Middle frontal gyrus (tissue), 1 donor: Measurements from ENCODE around the gene C11orf21.

ENCODE experiments used
- DNase-seq: peaks from one replicate; pipeline ENCODE4 v3.0.0-alpha.2; 2015; ENCODE audit warnings: low spot score; ENCODE audit errors: extremely low spot score

Gene C11orf21

DNA sequence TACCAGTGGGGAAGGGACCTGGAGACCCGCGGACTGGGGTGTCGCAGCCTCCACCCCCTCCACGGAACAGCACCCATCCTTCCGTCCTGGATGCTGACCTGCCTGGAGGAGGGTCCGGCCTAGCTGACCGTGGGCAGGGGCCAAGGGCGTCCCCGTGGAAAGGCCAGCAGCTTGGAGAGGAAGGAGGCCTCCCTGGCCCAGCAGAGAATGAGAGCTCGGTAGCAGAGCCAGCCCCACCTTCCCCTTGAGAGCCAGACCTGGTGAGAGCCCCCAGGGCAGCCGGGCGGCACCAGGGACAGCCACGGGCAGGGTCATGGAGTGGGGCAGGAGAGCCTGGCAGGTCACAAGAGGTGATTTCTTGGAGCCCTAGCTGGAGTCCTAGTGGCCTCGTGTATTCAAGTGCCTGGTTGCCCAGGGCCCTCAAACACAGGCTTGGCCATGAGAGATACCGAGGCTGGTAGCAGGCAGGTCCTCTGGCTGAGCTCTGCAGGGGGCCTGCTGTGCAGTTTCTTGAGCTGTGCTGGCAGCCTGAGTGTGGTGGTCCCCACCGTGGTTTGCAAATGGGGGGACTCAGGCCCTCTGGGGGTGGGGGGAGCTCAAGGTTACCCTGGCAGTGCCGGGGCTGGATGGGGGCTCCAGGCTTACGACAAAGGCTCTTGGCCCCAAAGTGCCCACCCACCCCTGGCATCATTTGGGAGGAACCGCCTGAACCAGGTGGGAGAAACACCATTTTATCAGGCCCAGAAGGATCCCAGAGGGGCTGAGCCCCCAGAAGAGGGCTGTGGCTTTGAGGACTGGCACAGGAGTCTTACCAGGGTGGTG, 7.7 kb upstream of the C11orf21 start:
- DNase-seq, result no peak

DNA sequence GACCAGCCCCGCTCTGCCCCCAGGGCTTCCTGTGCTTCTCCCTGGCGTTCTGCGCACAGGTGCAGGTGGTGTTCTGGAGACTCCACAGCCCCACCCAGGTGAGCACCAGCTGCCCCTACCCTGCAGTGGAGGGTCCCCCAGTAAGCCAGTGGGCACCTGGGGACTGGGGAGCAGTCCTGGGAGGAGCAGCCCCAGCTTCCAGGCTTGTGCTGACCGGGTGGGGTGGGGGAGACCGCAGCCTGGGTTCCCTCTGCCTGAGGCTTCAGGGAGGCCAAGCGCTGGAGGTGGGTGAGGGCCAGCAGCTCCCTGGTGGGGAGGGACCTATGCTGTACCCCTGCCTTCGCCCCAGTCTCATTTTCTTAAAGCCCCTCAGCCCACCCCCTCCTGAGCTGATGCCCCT, 7.0 kb upstream of the C11orf21 start:
- no peak for DNase-seq

DNA sequence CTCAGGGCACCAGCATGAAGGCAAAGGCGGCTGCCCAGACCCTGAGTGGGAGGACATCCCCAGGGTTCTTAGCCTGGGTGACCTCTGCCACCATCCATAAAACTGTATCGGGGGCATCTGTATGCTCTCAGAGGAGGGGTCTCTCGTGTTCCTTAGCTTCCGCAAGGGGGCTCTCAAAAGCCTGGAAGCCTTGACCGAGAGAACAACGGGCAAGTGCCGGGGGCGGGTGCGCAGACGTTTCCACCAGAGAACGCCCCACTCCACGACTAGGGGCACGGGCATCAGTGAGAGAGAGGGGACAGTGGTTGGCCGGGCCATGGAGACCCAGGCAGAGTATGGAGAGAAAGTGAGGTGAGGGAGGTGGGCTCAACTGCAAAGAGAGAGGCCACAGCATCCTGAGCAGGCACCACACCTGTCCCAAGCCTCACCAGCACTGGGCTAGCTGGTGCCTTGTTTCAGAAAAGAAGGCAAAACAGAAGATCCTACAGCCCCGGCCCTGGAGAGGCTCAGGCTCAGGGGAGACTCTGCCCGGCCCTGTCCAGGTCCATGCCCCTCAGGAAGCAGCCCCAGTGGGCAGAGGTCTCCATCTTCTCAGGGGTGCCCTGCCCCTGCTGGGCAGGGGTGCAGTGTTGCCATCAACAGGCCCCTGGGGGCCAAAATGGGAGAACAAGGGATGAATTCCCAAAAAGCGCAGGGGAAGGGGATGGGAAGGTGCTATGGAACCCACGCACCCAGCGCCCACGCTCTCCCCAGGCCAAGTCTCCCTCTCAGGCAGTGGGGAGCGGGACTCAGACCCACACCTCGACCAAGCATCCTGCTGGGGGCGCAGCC, 6.0 kb upstream of the C11orf21 start:
- DNase-seq, result no peak

DNA sequence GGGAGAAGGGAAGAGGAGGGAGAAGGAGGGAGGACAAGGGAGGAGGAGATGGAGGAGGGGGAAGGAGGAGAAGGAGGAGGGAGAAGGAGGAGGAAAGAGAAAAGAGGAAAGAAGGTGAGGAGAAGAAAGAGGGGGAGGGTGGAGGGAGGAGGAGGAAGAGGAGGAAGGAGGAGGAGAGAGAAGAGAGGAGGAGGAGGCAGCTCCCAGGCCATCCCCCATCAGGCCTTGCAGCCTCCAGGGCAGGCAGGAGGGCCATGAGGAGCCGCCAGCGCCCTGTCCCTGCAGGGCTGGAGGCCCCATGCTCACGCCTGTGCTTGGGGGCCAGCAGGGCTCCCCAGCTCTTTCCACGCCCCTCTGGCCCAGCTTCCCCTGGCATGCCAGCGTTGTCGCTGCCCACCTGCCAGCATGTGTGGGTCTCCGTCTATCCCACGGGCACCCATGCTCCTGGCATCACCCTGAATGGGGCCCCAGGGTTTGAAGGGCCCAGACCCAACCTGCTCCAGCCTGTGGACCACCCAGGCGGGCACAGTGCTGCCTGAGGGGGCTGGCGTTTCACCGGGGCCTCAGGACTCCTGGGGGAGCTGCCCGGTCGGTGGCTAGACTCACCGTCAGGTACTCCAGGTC, 5.3 kb upstream of the C11orf21 start:
- no peak for DNase-seq

- no peak for DNase-seq
Observed at GRCh38 chr11:2306452-2306823, 4.7 kb upstream of the C11orf21 start.

DNA sequence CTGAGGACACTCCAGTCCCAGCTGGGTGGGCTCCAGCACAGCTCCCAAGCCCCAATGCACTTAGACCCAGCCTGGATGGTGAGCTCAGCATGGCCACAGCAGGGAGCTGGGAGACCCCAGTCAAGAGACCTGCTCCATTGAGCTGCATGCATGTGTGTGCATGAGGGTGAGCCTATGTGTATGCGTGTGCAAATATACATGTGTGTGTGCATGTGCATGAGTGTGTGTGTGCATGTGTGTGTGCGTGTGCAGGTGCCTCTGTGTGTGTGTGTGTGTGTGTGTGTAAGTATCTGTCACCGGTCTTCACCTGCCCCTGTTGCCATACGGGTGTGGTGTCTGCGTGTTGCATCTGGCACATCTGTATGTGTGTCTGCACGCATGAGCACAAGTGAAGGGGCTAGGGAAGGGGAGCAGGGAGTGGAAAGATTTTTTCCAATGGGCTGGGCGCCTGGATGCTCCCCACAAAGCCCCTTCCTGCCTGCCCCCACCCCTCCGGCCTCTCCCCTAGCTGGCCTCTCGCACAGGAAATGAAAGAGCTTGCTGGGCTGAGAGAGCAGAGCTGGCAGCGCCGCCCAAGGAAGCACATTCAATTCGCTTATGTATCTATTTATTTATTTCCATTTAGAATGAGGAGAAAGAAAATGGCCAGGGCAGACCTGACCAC, 4.2 kb upstream of the C11orf21 start:
- DNase-seq, result no peak

DNA sequence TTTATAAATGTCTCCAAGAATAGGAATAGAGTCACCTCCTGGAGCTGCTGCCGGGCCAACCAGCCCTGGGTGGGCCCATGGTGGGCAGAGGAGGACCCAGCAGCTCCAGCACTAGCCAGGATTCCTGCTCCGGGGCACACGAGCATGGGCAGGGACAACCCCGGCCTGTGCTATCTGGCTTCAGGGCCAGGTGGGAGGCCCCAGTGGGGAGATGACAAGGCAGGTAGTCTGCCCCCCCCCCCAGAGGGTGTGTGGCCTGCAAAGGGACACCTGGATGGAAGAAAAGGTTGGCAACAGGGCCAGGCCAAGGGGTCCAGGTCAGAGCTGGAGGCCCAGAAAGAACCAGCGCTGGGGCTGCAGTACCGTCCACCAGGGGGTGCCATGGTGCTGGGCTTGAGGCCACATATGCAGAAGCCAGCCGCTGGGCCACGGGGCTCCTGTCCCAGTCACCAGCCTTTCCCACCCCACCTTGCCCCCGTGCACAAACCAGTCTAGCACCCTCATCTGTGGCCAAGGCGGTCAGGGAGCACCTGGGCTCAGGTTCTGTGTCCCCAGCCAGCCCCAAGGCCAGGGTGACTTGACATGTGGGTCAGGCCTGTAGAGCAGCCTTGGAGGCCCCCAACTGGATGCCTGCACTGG, 3.5 kb upstream of the C11orf21 start:
- DNase-seq, result no peak

- DNase-seq, result no peak
Observed at GRCh38 chr11:2304506-2305139, 2.9 kb upstream of the C11orf21 start.

DNA sequence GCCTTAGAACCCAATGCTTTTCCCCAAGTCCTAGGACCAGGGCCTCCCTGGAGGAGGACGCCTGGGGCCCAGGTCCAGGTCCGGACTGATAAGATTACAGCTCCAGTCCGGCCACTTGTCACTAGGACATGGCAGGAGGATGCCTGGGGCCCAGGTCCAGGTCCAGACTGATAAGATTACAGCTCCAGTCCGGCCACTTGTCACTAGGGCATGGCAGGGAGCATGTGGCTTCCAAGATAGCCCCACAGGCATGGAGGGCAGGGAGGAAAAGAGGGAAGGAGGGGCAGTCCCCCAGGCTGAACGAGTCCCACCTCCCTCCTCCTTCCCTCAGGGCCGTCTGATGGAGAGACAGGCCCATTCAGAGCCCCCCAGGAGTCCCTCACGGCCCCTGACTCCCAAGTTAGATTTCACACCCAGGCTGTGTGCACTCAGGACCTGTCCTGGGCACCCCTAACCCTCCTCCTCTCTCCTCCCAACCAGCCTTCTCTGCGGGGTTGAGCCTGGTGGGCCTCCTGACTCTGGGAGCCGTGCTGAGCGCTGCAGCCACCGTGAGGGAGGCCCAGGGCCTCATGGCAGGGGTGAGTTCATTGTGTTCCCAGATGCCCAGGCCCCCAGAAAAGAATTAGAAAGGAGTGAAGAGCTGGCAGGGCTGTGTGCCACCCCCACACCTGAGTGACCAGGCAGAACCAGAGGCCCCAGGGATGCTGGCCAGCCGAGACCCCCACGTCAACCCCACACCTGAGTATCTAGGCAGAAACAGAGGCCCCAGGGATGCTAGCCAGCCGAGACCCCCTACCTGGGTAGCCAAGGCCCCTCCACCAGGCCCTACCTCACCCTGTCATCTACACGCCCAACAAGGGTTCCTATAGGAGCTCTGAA, 2.1 kb upstream of the C11orf21 start:
- DNase-seq, result no peak

GRCh38 chr11:2302896-2303626, 1.3 kb upstream of the C11orf21 start:
- no peak for DNase-seq

GRCh38 chr11:2302306-2302895, 683 bp upstream of the C11orf21 start:
- no peak for DNase-seq

GRCh38 chr11:2300936-2301630, 635 bp downstream of the C11orf21 start:
- DNase-seq, result no peak

- DNase-seq, result no peak
Observed at GRCh38 chr11:2300290-2300935, 1.3 kb downstream of the C11orf21 start.

DNA sequence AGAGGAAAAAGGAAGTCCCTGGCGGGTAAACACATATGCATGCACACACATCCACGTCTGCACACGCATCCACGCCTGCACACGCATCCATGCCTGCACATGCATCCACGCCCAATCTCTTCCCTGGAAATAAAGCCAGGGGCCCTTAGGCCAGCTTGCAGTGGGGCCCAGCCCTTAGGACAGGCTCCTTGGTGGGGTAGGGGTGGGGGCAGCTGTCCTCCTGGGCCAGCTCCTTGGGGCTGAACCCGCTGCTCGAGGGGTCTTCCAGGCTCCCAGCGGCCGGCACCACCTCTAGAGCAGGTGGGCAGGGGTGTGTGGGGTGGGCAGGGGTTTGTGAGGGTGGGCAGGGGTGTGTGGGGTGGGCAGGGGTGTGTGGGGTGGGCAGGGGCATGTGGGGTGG, 1.9 kb downstream of the C11orf21 start:
- no peak for DNase-seq

GRCh38 chr11:2298795-2299761, 2.6 kb downstream of the C11orf21 start:
- DNase-seq, result no peak

DNA sequence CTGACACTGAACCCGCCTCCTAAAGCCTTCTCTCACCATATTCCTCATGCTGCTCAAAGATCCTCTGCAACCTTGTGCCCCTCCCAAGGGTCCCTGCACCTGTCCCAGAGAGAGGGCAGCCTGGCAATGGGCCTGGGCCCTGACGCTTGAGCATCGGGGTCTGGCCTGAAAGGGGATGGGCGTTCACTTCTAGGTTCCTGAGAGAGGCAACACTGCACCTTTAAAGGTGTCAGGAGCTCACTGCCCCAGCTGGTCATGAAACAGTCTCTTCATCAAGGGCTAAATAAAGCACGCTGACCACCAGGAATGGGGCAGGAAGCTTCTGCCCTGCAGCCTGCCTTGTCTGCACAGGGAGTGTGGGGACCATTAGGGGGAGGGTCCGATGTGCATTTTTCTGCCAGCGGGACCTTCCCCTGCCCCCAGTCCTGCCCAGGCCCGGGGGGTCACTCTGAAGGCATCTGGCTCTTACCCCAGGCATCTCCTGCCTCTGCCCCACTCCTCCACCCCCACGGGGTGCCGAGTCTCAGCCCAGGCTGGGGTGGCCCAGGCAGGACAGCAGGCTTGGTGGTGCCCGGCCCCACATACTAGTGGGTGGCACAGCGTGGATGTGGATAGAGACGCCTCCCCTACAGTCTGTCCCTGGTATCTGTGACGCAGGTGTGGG, 3.5 kb downstream of the C11orf21 start:
- no peak for DNase-seq
